Peyer's patch (tissue), 4 donors: ENCODE data around the gene PPIP5K1.

ENCODE experiments used
- CTCF ChIP-seq, 6 experiments: fragments of 450-650 bp in 4 of 6; fragments of 200-600 bp in 2 of 6; sonication (generic) in 1 of 6; IDR thresholded peaks; one replicate each; pipeline ENCODE4 v1.5.1; 2017 to 2019; ENCODE audit warnings: antibody characterized with exemption in 6 of 6, mild to moderate bottlenecking in 3 of 6, moderate library complexity in 1 of 6
- POLR2A ChIP-seq, 2 donors: fragments of 450-650 bp; IDR thresholded peaks; one replicate each; pipeline ENCODE4 v1.5.1; 2017; ENCODE audit warnings: antibody characterized with exemption in 2 of 2, mild to moderate bottlenecking in 2 of 2, moderate library complexity in 2 of 2

GRCh38 chr15:43517354-43518196 lies 72.4 kb downstream of the PPIP5K1 start, which contains the start of gene MAP1A:
- TF ChIP-seq CTCF (IDR thresholded peaks at IDR 0.05) (no peak), POLR2A (IDR thresholded peaks at IDR 0.05) (no peak)
